Muscle of arm (tissue), 14 donors: ENCODE results near the gene CDT1. TPM values are rescaled to one million over a fixed set of nuclear protein-coding genes. Genes with fewer than 3 reads are reported as not detected.

Experiments used
- DNase-seq: peaks from one replicate; pipeline ENCODE4 v3.0.0-alpha.2; 2013
- long read RNA-seq, 11 donors: transcript quantifications; one replicate each; lab custom pipeline, GENCODE V29; 2026
- polyA plus RNA-seq, 12 donors: library from polyadenylated mRNA; unstranded; fragments of 120-200 nt; gene quantifications; one replicate each; pipeline ENCODE4 v1.2.1, GENCODE V29; 2013; ENCODE audit not compliant: insufficient read length in 12 of 12

The CDT1 gene
- polyA plus RNA-seq, result 10 to 100 TPM in 3 of 12 donors, 1 to 10 TPM in 8, not detected in 1; 4.5 to 26.0 (median 6.3) TPM
- long read RNA-seq, donor 1, partial matches to known transcripts, result 5 of 7 reads
- long read RNA-seq, donor 1, other reads (novel, unspliced or antisense), result 0 of 7 reads
- long read RNA-seq, donor 2, partial matches to known transcripts, result 0 of 3 reads
- long read RNA-seq, donor 2, other reads (novel, unspliced or antisense), result 0 of 3 reads
- long read RNA-seq, donor 3, partial matches to known transcripts, result 0 of 2 reads
- long read RNA-seq, donor 3, other reads (novel, unspliced or antisense), result 0 of 2 reads
- long read RNA-seq, donor 4, partial matches to known transcripts, result 0 of 1 reads
- long read RNA-seq, donor 4, other reads (novel, unspliced or antisense), result 0 of 1 reads
- long read RNA-seq, donor 5, partial matches to known transcripts, result 0 of 1 reads
- long read RNA-seq, donor 5, other reads (novel, unspliced or antisense), result 0 of 1 reads
- long read RNA-seq, donor 6, partial matches to known transcripts, result 0 of 3 reads
- long read RNA-seq, donor 6, other reads (novel, unspliced or antisense), result 0 of 3 reads
- long read RNA-seq, donor 7, partial matches to known transcripts, result 0 of 4 reads
- long read RNA-seq, donor 7, other reads (novel, unspliced or antisense), result 0 of 4 reads
- long read RNA-seq, donor 8, transcript CDT1-201 (10 exons, 3,240 nt), result major isoform, 5 of 5 reads
- long read RNA-seq, donor 8, partial matches to known transcripts, result 0 of 5 reads
- long read RNA-seq, donor 8, other reads (novel, unspliced or antisense), result 0 of 5 reads
- long read RNA-seq, donor 9, partial matches to known transcripts, result 0 of 4 reads
- long read RNA-seq, donor 9, other reads (novel, unspliced or antisense), result 0 of 4 reads
- long read RNA-seq, donor 10, partial matches to known transcripts, result 0 of 2 reads
- long read RNA-seq, donor 10, other reads (novel, unspliced or antisense), result 0 of 2 reads
- long read RNA-seq, donor 11, transcript CDT1-201 (10 exons, 3,240 nt), result major isoform, 5 of 5 reads
- long read RNA-seq, donor 11, partial matches to known transcripts, result 0 of 5 reads
- long read RNA-seq, donor 11, other reads (novel, unspliced or antisense), result 0 of 5 reads

GRCh38 chr16:88803264-88803987 is at the start of gene CDT1:
CDT1 (plus strand) TSS chr16:88803789; CDS start chr16:88803832, 43 bp downstream.
- DNase-seq, result peak; percentile 89

DNA sequence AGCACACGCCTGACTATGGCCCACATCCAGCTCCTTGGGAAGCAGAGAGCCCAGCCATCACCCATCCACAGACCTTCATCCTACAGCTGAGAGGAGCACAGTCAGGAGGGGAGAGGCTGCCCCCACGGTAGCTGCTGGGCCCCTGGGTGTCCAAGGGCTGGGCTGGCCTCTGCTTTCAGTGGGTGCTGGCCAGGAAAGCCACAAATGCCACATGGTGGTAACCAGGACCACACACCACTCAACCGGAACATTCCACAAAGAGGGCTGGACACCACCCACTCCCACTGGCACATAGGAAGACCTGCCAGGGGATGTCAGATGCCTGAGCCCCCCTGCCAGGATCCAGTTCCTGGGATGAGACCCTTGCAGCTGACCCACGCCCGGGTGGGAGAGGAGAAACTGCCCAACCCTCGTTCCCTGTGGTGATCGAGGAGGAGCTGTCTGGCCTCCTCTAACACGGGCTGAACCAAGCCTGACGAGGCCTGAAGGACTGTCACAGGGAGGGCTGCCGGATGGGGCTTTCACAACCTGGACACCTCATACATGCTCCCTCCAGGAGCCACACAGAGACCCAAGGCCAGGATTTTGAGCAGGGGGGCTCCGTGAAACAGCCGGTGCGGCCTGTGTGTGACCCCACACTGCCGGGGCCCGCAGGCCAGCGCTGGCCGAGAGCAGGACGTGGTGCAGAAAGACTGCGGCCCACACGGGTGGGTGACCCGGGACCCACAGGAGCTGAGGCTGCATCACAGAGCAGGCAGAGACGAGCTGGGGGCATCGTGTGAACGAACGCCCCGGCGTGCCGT is 49.3 kb upstream of the CDT1 start:
- no peak for DNase-seq

- no peak for DNase-seq
These were observed 48.5 kb upstream of the CDT1 start for GRCh38 chr16:88754912-88755744.

GRCh38 chr16:88755745-88756443 is 47.7 kb upstream of the CDT1 start:
- no peak for DNase-seq

- no peak for DNase-seq
These were observed 45.2 kb upstream of the CDT1 start for GRCh38 chr16:88758227-88758943.

- no peak for DNase-seq
These were observed 44.7 kb upstream of the CDT1 start for GRCh38 chr16:88758944-88759244.

- DNase-seq, result no peak
These were observed 44.2 kb upstream of the CDT1 start for GRCh38 chr16:88759245-88759975.

DNA sequence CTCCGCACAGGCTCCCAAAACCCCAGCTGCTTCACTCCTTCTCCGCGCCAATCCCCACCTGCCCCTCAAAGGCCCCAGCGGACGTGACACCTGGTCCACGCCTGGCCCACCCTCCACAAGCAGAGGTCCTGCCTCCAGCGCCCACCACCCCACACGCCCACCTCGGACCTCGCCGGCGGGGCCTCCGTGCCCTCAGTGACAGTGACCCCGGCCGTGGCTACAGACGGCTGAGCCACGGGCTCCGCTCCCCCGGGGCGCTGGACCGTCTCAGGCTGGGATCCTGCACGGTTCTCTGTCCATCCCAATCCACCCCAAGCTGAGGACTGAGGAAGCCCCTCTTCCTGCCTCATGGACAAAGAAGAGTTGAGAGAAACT is 43.6 kb upstream of the CDT1 start:
- DNase-seq, result no peak

DNA sequence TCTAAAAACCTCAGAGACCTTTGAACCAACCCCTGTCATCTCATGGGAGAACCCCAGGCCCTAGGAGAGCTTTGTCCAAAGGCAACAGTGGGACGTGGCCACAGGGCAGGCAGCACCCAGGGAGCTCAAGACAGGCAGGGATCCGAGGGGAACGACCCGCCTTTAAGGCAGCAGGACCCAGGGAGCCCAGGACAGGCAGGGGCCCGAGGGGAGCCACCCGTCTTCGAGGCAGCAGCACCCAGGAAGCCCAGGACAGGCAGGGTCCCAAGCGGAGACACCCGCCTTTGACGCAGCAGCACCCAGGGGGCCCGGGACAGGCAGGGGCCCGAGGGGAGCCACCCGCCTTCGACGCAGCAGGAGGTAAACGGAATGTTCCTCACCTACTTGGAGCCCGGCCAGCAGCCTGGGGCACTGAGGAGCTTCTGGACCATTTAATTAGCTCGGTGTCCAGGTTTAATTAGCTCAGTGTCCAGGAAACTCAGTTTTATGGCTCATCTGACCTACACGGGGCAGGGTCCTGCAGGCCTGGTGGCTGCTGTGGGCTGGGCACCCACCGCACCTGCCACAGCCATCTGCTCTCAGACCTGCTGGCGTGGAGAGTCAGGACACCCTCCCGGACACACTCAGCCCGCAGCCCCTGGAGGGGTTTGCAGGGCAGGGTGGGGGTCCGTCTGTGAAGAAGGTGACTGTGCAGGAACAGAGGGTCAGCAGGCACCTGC is 43.0 kb upstream of the CDT1 start:
- DNase-seq, result no peak

DNA sequence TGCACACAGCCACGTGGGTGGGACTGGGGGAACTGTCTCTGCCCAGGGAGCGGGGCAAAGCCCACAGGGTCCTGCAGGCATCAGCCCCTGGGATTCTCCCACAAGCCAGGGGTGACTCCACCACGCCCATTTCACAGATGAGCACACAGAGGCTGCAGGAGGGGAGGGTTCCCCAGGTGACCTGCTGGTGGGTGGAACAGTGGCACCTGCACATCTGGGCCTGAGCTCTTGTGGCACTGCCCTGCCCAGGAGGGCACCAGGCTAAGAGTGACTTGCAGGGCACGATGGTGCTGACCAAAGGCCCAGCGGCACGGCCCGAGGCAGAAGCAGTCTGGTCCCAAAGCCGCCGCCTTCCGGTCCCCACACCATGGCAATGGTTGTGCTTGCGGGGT is 42.5 kb upstream of the CDT1 start:
- no peak for DNase-seq

DNA sequence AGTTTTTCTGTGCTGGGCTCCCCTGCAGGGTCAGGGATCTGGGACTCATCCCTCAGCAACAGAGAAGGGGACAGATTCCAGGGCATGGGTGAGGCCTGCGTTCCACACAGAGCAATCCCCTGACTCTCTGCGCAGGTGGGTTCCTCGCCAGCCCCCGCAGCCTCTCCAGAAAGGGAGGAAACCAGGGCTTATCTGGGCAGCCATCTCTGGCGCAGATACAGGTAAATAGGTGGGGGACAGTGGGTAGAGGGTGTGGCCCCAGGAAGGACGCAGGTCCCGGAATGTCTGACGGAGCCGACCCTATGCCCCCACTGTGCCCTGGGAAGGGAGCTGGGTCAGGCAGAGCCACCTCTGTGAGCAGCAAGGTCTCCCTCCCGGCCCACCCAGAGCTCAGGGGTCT is 41.8 kb upstream of the CDT1 start:
- no peak for DNase-seq

- DNase-seq, result no peak
These were observed 41.2 kb upstream of the CDT1 start for GRCh38 chr16:88762258-88762870.

DNA sequence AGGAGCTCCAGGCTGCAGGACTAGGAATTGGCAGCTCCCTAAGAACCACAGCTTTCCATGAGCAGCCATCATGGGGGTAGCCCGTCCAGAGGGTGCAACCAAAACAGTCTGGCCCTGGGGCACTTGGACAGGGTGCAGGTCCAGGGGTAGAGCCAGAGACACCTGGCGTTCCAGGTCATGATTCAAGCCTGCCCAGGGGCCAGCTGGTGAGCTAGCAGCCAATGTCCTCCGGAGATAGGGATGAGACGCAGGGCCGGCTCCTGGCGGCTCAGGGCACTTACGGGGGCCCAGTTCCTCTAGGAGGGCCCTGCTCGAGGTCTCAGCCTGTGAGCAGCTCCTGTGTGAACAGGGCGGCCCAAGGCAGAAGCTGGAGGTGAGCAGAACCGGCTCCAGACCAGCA is 40.6 kb upstream of the CDT1 start:
- DNase-seq, result no peak

- no peak for DNase-seq
These were observed 40.0 kb upstream of the CDT1 start for GRCh38 chr16:88763502-88764053.

- no peak for DNase-seq
These were observed 39.5 kb upstream of the CDT1 start for GRCh38 chr16:88764080-88764479.

GRCh38 chr16:88764913-88765349 is 38.7 kb upstream of the CDT1 start:
- no peak for DNase-seq

GRCh38 chr16:88766975-88767374 is 36.6 kb upstream of the CDT1 start:
- DNase-seq, result no peak
